ENCODE measurements around the gene P2RX7.
A peak's percentile ranks its signal among the peaks of the same experiment; 100 is the strongest.
"Not testable (repeated sequence)": the region's sequence is repeated elsewhere in the genome, so short reads cannot be mapped to it uniquely, and the experiment has no call there.

P2RX7 gene

DNA sequence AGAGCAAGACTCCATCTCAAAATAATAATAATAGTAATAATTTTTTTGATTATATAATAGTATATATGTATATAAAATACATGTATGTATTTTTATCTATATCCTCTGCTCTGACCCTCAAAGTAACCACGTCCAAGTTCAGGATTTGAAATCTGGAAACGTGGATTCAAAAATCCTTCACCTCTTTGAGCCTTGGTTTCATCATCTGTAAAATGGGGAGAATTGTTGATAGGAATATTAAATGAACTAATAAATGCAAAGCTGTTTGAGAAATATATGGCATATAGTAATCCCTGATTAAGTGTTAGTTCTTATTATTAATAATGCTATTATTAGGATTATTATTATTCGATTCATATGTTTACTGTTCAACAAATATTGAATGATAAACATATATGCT lies 2.6 kb downstream of the P2RX7 start:
- ATAC-seq (replicated peaks) (no peak), DNase-seq (no peak)
- H3K4me1 Mint-ChIP-seq, result peaks cover 32 to 41% of the 10 kb centered on the region in 2 donors
- no peak overlapping the region for H3K4me3 Mint-ChIP-seq
- H3K27ac Mint-ChIP-seq, result no peak overlapping the region
- H3K36me3 Mint-ChIP-seq, result peaks cover 0 to 5% of the 10 kb centered on the region in 2 donors
- H3K9me3 Mint-ChIP-seq, result peaks cover 0 to 2% of the 10 kb centered on the region in 2 donors
- H3K27me3 Mint-ChIP-seq, result no peaks in the 10 kb centered on the region

GRCh38 chr12:121137512-121137911 lies 4.8 kb downstream of the P2RX7 start:
- Mint-ChIP-seq H3K4me1 (peaks cover 15 to 23% of the 10 kb centered on the region in 2 donors), H3K9me3 (peaks cover 0 to 2% of the 10 kb centered on the region in 2 donors), H3K27me3 (no peaks in the 10 kb centered on the region), H3K36me3 (peaks cover 0 to 10% of the 10 kb centered on the region in 2 donors), H3K4me3 (no peak overlapping the region), H3K27ac (no peak overlapping the region)
- ATAC-seq (replicated peaks) (no peak), DNase-seq (no peak)

- Mint-ChIP-seq H3K4me3 (no peak overlapping the region), H3K4me1 (peaks cover 8 to 16% of the 10 kb centered on the region in 2 donors), H3K27ac (no peak overlapping the region), H3K36me3 (peaks cover 0 to 10% of the 10 kb centered on the region in 2 donors), H3K9me3 (peaks cover 0 to 2% of the 10 kb centered on the region in 2 donors), H3K27me3 (no peaks in the 10 kb centered on the region)
- ATAC-seq (replicated peaks) (no peak), DNase-seq (no peak)
These were observed 5.6 kb downstream of the P2RX7 start for GRCh38 chr12:121138284-121138683.

- DNase-seq, result no peak
- no peaks in the 10 kb centered on the region for H3K27me3 Mint-ChIP-seq
- ATAC-seq (replicated peaks), result no peak
- peaks cover 9 to 14% of the 10 kb centered on the region in 2 donors for H3K4me1 Mint-ChIP-seq
- H3K9me3 Mint-ChIP-seq, result peaks cover 0 to 2% of the 10 kb centered on the region in 2 donors
- no peak overlapping the region for H3K27ac Mint-ChIP-seq
- H3K4me3 Mint-ChIP-seq, result no peak overlapping the region
- peaks cover 0 to 10% of the 10 kb centered on the region in 2 donors for H3K36me3 Mint-ChIP-seq
These were observed 6.6 kb downstream of the P2RX7 start for GRCh38 chr12:121139286-121139685.

DNA sequence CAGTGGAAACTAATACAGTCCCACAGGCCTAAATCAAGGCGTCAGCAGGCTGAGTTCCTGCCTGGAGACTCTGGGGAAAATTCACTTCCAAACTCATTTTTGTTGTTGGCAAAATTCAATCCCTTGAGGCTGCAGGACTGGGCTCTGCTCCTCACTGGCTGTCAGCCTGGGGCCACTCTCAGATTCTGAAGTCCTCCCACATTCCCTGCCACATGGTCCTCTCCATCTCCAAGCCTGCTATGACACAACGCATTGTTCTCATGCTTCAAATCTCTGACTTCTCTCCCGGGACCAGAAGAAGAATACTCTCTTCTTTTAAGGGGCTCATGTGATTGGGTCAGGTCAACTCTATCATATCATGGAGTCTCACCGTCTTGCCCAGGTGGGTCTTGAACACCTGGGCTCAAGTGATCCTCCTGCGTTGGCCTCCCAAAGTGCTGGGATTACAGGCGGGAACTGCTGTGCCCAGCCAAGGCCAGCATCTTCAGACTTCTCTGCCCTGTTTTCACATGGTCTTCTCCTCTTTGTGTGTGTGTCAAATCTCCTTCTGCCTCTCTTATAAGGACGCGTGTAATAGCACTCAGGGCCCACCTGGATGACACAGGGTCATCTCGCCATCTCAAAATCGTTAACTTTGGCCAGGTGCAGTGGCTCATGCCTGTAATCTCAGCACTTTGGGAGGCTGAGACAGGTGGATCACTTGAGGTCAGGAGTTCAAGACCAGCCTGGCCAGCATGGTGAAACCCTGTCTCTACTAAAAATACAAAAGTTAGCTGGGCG lies 9.7 kb downstream of the P2RX7 start:
- peaks cover 0 to 10% of the 10 kb centered on the region in 2 donors for H3K36me3 Mint-ChIP-seq

DNA sequence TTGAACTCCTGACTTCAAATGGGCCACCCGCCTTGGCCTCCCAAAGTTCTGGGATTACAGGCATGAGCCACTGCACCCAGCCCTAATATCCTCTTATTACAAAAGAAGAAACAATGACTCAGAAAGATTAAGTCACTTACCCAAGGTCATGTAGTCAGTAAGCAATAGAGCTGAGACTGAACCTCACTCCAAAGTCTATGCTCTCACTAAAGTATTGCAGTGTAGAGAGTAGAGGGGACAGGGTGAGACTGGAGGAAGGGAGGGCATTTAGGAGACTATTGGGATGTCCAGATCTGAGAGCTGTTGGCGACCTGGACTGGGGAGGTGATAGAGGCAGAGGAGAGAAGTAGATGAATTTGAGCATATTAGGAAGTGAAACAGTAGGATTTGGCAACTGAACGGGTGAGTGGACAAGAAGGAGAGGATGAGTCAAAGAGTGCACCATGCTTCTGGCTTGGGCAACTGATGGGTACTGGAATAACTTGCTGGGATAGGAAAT lies 11.8 kb downstream of the P2RX7 start:
- ATAC-seq (replicated peaks) (peak; percentile 66 to 67), DNase-seq (no peak)
- H3K27me3 Mint-ChIP-seq, result no peaks in the 10 kb centered on the region
- H3K4me3 Mint-ChIP-seq, result peak overlapping the region; percentile 1 to 36
- H3K9me3 Mint-ChIP-seq, result peaks cover 3 to 9% of the 10 kb centered on the region in 2 donors
- peak overlapping the region; percentile 70 for H3K27ac Mint-ChIP-seq
- H3K4me1 Mint-ChIP-seq, result peaks cover 21 to 26% of the 10 kb centered on the region in 2 donors
- H3K36me3 Mint-ChIP-seq, result peaks cover 3 to 15% of the 10 kb centered on the region in 2 donors

More for the DNA sequence above, 9.7 kb downstream of the P2RX7 start:
- DNase-seq, result no peak
- peak overlapping the region; percentile 1 for H3K27ac Mint-ChIP-seq
- ATAC-seq (replicated peaks), result no peak
- no peaks in the 10 kb centered on the region for H3K27me3 Mint-ChIP-seq
- H3K4me3 Mint-ChIP-seq, result no peak overlapping the region
- peaks cover 2 to 7% of the 10 kb centered on the region in 2 donors for H3K9me3 Mint-ChIP-seq
- H3K4me1 Mint-ChIP-seq, result peaks cover 21 to 26% of the 10 kb centered on the region in 2 donors

DNA sequence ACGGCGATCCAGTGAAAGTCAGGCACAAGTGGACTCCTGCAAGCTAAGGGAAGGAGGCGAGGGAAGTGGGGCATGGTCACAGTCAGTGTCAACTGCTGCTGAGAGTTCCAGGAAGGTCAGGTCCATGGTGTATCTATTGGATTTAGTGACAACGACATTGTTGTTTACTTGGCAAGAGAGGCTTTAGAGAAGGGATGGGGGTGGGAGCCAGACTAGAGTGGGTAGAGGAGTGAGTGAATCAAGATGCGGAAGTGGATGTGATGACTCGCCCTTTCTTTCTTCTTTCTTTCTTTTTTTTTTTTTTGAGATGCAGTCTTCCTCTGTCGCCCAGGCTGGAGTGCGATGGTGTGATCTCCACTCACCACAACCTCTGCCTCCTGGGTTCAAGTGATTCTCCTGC lies 12.5 kb downstream of the P2RX7 start:
- no peaks in the 10 kb centered on the region for H3K27me3 Mint-ChIP-seq
- H3K36me3 Mint-ChIP-seq, result peaks cover 7 to 14% of the 10 kb centered on the region in 2 donors
- peaks cover 21 to 26% of the 10 kb centered on the region in 2 donors for H3K4me1 Mint-ChIP-seq
- H3K4me3 Mint-ChIP-seq, result peak overlapping the region in 1 of 2 donors; percentile 8
- H3K27ac Mint-ChIP-seq, result no peak overlapping the region
- H3K9me3 Mint-ChIP-seq, result peaks cover 3 to 12% of the 10 kb centered on the region in 2 donors
- peak; percentile 43 to 49 for ATAC-seq (replicated peaks)
- no peak for DNase-seq

GRCh38 chr12:121149289-121149688 lies 16.6 kb downstream of the P2RX7 start:
- not testable (repeated sequence) for ATAC-seq (replicated peaks); DNase-seq; H3K4me3 Mint-ChIP-seq; H3K27ac Mint-ChIP-seq; H3K36me3 Mint-ChIP-seq; H3K27me3 Mint-ChIP-seq
- H3K9me3 Mint-ChIP-seq, result peaks cover 3 to 12% of the 10 kb centered on the region in 2 donors
- peaks cover 15 to 18% of the 10 kb centered on the region in 2 donors for H3K4me1 Mint-ChIP-seq

DNA sequence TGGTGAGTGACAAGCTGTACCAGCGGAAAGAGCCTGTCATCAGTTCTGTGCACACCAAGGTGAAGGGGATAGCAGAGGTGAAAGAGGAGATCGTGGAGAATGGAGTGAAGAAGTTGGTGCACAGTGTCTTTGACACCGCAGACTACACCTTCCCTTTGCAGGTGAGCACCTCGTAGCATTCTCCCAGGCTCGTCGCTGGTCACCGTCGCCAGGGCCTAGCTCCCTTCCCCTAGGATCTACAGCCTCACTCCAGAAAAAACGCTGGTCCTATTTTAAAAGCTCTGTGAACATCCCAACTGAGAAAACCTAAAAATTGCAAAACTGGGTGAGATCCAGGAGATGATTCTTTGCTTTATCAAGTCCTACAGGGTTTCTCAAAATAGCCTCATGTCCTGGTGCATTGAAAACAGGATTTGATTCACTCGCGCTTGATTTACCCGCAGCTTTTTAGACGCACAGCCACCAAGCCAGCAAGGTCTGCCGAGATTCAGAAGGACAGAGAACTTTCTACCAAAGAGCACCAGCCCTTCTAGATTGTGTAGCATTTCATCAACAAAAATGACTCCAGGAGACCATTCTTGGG lies 22.2 kb downstream of the P2RX7 start:
- no peak for DNase-seq
- no peak for ATAC-seq (replicated peaks)
- peaks cover 5 to 6% of the 10 kb centered on the region in 2 donors for H3K4me1 Mint-ChIP-seq
- H3K4me3 Mint-ChIP-seq, result no peak overlapping the region
- peaks cover 12 to 14% of the 10 kb centered on the region in 2 donors for H3K36me3 Mint-ChIP-seq
- no peaks in the 10 kb centered on the region for H3K27me3 Mint-ChIP-seq
- no peak overlapping the region for H3K27ac Mint-ChIP-seq
- H3K9me3 Mint-ChIP-seq, result peaks cover 0 to 5% of the 10 kb centered on the region in 2 donors

- Mint-ChIP-seq H3K4me3 (no peak overlapping the region), H3K27ac (no peak overlapping the region), H3K27me3 (no peaks in the 10 kb centered on the region), H3K4me1 (peaks cover 5 to 10% of the 10 kb centered on the region in 2 donors), H3K9me3 (peaks cover 0 to 5% of the 10 kb centered on the region in 2 donors), H3K36me3 (peaks cover 12 to 18% of the 10 kb centered on the region in 2 donors)
- no peak for ATAC-seq (replicated peaks)
- DNase-seq, result no peak
These were observed 23.7 kb downstream of the P2RX7 start for GRCh38 chr12:121156365-121156764.

DNA sequence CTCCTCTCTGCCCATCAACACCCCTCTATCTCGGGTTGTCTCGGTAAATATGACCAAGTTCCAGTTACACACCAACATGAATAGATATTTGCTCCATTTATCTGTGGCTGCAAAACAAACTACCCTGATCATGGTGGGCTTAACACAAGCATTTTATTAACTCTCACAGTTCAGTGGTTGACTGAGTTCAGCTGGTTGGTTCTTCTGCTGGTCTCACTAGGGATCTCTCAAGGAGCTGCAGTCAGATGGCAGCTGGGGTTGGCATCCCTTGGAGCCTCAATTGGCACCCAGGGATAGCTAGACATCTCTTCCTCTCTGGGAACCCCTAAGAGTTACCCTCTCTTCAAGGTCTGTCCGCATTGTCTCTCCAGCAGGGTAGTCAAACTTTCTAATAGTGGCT lies 25.4 kb downstream of the P2RX7 start:
- Mint-ChIP-seq H3K27ac (no peak overlapping the region), H3K27me3 (no peaks in the 10 kb centered on the region), H3K4me3 (no peak overlapping the region), H3K9me3 (peaks cover 0 to 5% of the 10 kb centered on the region in 2 donors), H3K4me1 (peaks cover 5 to 10% of the 10 kb centered on the region in 2 donors), H3K36me3 (peaks cover 12 to 21% of the 10 kb centered on the region in 2 donors)
- DNase-seq (no peak), ATAC-seq (replicated peaks) (no peak)

DNA sequence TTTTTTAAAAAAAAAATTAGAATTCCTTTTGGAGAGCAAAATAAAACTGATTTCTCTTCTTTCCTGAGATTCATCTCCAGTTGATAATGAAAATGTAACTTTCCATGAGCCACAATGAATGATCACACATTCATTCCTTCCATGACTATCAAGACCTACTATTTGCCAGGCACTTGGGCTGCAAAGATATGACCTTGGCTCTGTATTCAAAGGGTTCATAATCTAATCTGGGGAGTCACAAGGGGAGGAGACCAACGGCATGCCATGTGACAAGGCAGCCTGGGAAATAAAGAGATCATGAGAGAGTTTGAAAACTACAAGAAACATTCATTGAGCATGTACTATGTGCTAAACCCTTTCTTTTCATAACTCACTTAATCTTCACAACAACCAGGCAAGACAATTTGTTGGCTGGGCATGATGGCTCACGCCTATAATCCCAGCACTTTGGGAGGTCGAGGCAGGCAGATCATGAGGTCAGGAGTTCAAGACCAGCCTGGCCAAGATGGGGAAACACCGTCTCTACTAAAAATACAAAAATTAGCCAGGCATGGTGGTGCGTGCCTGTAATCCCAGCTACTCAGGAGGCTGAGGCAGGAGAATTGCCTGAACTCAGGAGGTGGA lies 26.2 kb downstream of the P2RX7 start:
- not testable (repeated sequence) for H3K4me1 Mint-ChIP-seq; H3K27ac Mint-ChIP-seq; DNase-seq; H3K27me3 Mint-ChIP-seq; H3K4me3 Mint-ChIP-seq; H3K9me3 Mint-ChIP-seq; ATAC-seq (replicated peaks)
- H3K36me3 Mint-ChIP-seq, result peaks cover 12 to 21% of the 10 kb centered on the region in 2 donors

DNA sequence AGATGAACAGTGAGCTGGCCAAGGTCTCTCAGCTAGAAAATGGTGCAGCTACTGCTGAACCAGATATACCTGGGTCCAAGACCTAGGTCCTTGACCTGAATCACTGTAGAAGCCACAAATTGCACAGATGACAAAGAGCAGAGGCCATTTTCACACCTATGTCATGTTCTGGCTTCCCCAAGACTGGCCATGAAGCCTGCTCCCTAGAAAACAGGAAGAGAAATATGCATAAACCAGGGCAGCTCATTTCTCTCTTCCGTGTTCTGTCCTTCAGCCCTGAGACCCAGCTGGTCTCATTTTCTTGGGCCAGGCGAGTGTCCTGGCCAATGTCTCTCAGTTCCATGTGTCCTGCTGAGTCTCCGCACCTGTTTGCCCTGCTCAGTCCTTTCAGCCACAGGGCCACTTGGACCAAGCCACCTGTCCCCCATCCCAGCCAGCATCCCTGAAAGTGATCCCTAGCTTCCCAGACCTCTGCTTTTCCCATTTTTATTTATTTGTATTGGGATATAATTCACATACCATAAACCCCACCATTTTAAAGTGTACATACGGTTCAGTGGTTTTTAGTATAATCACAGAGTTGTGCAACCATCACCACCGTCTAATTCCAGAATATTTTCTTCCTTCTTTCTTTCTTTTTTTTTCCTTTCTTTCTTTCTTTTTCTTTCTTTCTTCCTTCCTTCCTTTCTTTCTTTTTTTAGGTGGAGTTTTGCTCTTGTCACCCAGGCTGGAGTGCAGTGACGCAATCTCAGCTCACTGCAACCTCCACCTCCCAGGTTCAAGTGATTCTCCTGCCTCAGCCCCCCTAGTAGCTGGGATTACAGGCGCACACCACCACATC lies 27.0 kb downstream of the P2RX7 start:
- no peak overlapping the region for H3K27ac Mint-ChIP-seq

More for the DNA sequence above, 27.0 kb downstream of the P2RX7 start:
- no peak overlapping the region for H3K4me3 Mint-ChIP-seq
- no peaks in the 10 kb centered on the region for H3K27me3 Mint-ChIP-seq
- peak; percentile 62 to 73 for ATAC-seq (replicated peaks)
- peaks cover 12 to 21% of the 10 kb centered on the region in 2 donors for H3K36me3 Mint-ChIP-seq
- no peak for DNase-seq
- H3K4me1 Mint-ChIP-seq, result peaks cover 6 to 10% of the 10 kb centered on the region in 2 donors
- peaks cover 0 to 5% of the 10 kb centered on the region in 2 donors for H3K9me3 Mint-ChIP-seq

Data from stimulated activated naive B cell treated with anti-CD40 and anti-IgM and Interleukin-4, amounts not matched to agents 10 μg/mL and 1 μg/mL and 100 μg/mL, for 72 hours (primary cell).